ENCODE data around the gene MARCHF3.

Gene MARCHF3

DNA sequence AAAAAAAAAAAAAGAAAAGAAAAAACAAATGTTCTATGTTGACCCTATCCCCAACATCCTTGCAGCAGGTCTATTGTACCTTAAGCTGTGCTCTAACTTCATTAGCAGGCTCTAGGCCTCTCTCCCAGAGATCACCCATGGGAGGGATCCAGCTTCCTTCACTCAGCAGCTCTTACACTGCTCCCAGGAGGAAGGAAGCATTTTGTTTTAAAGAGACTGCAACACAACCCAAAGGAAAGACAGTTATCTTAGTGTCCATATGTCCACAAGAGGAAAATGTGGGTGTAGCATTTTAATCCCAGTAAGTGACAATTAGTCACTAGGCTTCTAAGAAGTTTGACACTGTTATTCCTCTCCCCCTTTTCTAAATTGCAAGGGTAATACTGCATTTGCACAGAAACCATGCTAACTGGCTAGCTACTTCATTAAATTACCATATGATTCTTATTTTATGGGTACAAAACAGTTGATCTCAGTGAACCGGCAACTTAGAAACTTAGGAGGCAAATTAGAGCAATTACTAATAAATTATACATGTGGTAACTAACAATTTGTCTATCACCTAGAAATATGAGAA is 58.8 kb downstream of the MARCHF3 start:
- no peak overlapping the region for H3K4me3 ChIP-seq (ENCODE audit: low read depth, low read length)
- TF ChIP-seq, protein P1, sequence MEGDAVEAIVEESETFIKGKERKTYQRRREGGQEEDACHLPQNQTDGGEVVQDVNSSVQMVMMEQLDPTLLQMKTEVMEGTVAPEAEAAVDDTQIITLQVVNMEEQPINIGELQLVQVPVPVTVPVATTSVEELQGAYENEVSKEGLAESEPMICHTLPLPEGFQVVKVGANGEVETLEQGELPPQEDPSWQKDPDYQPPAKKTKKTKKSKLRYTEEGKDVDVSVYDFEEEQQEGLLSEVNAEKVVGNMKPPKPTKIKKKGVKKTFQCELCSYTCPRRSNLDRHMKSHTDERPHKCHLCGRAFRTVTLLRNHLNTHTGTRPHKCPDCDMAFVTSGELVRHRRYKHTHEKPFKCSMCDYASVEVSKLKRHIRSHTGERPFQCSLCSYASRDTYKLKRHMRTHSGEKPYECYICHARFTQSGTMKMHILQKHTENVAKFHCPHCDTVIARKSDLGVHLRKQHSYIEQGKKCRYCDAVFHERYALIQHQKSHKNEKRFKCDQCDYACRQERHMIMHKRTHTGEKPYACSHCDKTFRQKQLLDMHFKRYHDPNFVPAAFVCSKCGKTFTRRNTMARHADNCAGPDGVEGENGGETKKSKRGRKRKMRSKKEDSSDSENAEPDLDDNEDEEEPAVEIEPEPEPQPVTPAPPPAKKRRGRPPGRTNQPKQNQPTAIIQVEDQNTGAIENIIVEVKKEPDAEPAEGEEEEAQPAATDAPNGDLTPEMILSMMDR (IDR thresholded peaks at IDR 0.05; ENCODE audit: insufficient read depth, low read depth, low read length, missing control alignments): no peak
- no peak for DNase-seq (ENCODE audit: low read depth)

DNA sequence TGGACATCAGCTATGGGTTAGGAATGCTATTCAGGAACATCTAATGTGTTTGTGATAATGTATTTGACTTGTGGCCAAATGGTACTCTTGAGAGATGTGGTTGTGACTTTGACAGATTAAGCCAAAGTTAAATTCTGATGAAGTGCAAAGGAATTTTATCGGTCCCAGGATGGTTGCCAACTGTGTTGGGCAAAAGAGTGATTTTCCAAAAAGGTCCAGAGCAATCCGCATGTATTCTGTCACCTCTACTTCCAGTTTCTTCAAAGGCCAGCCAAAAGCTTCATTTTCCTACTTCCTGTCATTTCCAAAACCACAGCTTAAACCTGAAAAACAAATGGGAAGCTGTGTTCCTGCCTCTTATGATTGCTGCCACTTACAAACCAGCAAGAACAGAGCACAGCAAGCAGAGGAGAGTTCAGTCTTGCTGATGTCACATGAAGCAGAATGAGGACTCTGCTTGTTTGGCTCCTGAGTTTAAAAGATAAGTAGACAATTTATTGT is 59.8 kb downstream of the MARCHF3 start:
- no peak for DNase-seq (ENCODE audit: low read depth)
- no peak overlapping the region for H3K4me3 ChIP-seq (ENCODE audit: low read depth, low read length)
- TF ChIP-seq, protein P1 (IDR thresholded peaks at IDR 0.05; ENCODE audit: insufficient read depth, low read depth, low read length, missing control alignments): no peak

DNA sequence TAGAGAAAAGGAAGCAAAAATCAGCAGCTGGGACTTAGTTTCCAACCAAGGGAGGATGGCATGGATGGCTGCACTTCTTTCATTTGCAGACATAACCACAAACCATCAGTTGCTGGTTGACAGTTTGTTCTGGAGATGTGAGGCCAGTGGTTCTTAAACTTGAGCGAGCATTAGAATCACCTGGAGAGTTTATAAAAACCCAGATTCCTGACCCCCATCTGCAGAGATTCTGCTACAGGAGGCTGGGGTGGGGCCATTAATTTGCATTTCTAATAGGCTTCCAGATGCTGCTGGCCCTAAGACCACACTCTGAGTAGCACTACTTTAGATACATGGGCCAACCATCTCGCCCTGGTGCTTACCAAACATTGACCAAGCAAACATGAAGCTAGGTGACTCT is 60.8 kb downstream of the MARCHF3 start:
- peak; percentile 64 for DNase-seq (ENCODE audit: low read depth)
- TF ChIP-seq, protein P1 (IDR thresholded peaks at IDR 0.05; ENCODE audit: insufficient read depth, low read depth, low read length, missing control alignments): no peak
- H3K4me3 ChIP-seq (ENCODE audit: low read depth, low read length): no peak overlapping the region

DNA sequence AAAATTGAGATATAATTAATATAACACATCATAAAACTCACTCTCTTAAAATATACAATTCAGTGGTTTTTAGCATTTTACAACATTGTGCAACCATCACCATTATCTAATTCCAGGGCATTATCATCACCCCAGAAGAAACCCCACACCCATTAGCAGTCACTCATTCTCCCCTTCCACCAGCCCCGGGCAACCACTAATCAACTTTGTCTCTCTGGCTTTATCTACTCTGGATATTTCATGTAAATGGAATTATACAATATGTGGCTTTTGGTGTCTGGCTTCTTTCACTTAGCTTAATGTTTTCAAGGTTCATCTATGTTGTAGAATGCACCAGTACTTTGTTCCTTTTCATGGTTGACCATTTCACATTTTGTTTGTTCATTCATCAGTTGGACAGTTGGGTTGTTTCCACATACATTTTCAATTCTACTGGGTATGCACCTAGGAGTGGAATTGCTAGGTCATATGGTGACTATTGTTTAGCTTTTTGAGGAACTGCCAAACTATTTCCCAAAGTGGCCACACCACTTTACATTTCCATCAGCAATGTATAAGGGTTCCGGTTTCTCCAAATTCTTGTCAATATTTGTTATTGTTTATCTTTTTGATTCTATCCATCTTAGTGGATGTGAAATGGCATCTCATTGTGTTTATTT is 62.4 kb downstream of the MARCHF3 start:
- DNase-seq (ENCODE audit: low read depth): no peak
- TF ChIP-seq, protein P1 (IDR thresholded peaks at IDR 0.05; ENCODE audit: insufficient read depth, low read depth, low read length, missing control alignments): no peak
- no peak overlapping the region for H3K4me3 ChIP-seq (ENCODE audit: low read depth, low read length)

- TF ChIP-seq, protein P1 (IDR thresholded peaks at IDR 0.05; ENCODE audit: insufficient read depth, low read depth, low read length, missing control alignments): no peak
- no peak for DNase-seq (ENCODE audit: low read depth)
- no peak overlapping the region for H3K4me3 ChIP-seq (ENCODE audit: low read depth, low read length)
These were observed 64.9 kb downstream of the MARCHF3 start for GRCh38 chr5:126965487-126965886.

DNA sequence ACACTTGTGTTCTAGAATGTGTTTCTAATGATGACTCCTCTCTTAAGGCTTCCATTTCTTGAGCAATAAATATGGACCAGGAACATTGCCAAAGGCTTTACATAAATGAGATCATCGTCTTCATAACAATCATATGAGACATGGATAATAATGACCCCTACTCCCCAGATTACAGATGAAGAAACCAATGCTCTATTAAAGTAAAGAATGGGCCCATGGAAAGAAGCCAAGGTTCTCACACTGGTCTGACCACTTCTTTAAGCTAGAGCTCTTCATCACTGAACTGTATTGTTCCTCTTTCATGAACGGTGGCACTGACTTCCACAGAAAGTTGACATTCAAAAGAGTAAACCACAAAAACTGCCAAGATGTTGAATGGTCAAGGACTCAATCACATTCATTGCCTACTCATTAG is 65.3 kb downstream of the MARCHF3 start:
- DNase-seq (ENCODE audit: low read depth): peak; percentile 35
- TF ChIP-seq, protein P1 (IDR thresholded peaks at IDR 0.05; ENCODE audit: insufficient read depth, low read depth, low read length, missing control alignments): no peak
- H3K4me3 ChIP-seq (ENCODE audit: low read depth, low read length): no peak overlapping the region

Data from GM12865 (cell line).